PC-9 (cell line): ENCODE measurements around the gene KDM4D. TPM values are rescaled to one million over a fixed set of nuclear protein-coding genes. Genes with fewer than 3 reads are reported as not detected.
"Not testable (repeated sequence)": the region's sequence is repeated elsewhere in the genome, so short reads cannot be mapped to it uniquely, and the experiment has no call there.

Source experiments
- BruUV-seq: library from RNA; stranded (reverse); fragments of 400-500 nt; replicated peaks from 2 replicates; lab custom pipeline; 2021; lab: Mats Ljungman, UMichigan
- CTCF ChIA-PET: fragments of 300-600 bp; sonication (Branson Sonifier 250); formaldehyde crosslinking; loops from one replicate; lab custom pipeline; 2022; ENCODE audit warnings: antibody characterized with exemption; lab: Charles Lee
- POLR2A ChIA-PET: fragments of 300-600 bp; sonication (Branson Sonifier 250); formaldehyde crosslinking; loops from one replicate; lab custom pipeline; 2022; ENCODE audit warnings: antibody characterized with exemption; ENCODE audit not compliant: unreplicated experiment; lab: Charles Lee
- DNase-seq, 2 experiments: peaks; one replicate each; pipeline versions ENCODE4 v3.0.0 to v3.0.0-alpha.2; 2015 to 2022; ENCODE audit warnings: mixed read lengths in 1 of 2
- H2AFZ ChIP-seq: fragments of 200-600 bp; sonication (generic); 2 replicates; pipeline ENCODE4 v1.8.1; 2017; ENCODE audit warnings: antibody characterized with exemption
- H3F3A ChIP-seq: fragments of 200-600 bp; sonication (generic); 2 replicates; pipeline ENCODE4 v1.8.1; 2017; ENCODE audit warnings: antibody characterized with exemption, mild to moderate bottlenecking, low read depth; ENCODE audit not compliant: insufficient read depth
- H3K27ac ChIP-seq: fragments of 200-600 bp; sonication (generic); 2 replicates; pipeline ENCODE4 v1.6.1; 2016; ENCODE audit warnings: mixed run types
- H3K27me3 ChIP-seq: fragments of 200-600 bp; sonication (generic); 2 replicates; pipeline ENCODE4 v1.6.1; 2016; ENCODE audit warnings: low read depth, mixed run types; ENCODE audit not compliant: insufficient read depth
- H3K36me3 ChIP-seq: fragments of 200-600 bp; sonication (generic); 2 replicates; pipeline ENCODE4 v1.6.1; 2016; ENCODE audit warnings: low read depth, mixed run types
- H3K4me1 ChIP-seq: fragments of 200-600 bp; sonication (generic); replicated peaks from 2 replicates; pipeline ENCODE4 v1.6.1; 2016; ENCODE audit warnings: mixed run types; ENCODE audit not compliant: insufficient read depth
- H3K4me2 ChIP-seq: fragments of 200-600 bp; sonication (generic); 2 replicates; pipeline ENCODE4 v1.6.1; 2017; ENCODE audit warnings: mixed run types
- H3K4me3 ChIP-seq: fragments of 200-600 bp; sonication (generic); 2 replicates; pipeline ENCODE4 v1.6.1; 2016; ENCODE audit warnings: mixed run types
- H3K79me2 ChIP-seq: fragments of 200-600 bp; sonication (generic); 2 replicates; pipeline ENCODE4 v1.6.1; 2017; ENCODE audit warnings: low read depth, mixed run types
- H3K9me2 ChIP-seq: fragments of 200-600 bp; sonication (generic); 2 replicates; pipeline ENCODE4 v1.8.1; 2017; ENCODE audit warnings: mild to moderate bottlenecking; ENCODE audit not compliant: insufficient read depth
- H3K9me3 ChIP-seq: fragments of 200-600 bp; sonication (generic); 2 replicates; pipeline ENCODE4 v1.8.1; 2016; ENCODE audit warnings: low read depth; ENCODE audit not compliant: insufficient read depth
- H4K20me1 ChIP-seq: fragments of 200-600 bp; sonication (generic); 2 replicates; pipeline ENCODE4 v1.8.1; 2017; ENCODE audit not compliant: insufficient read depth
- EZH2 ChIP-seq: fragments of 200-600 bp; sonication (generic); IDR thresholded peaks from 2 replicates; pipeline ENCODE4 v1.8.0; 2017; ENCODE audit warnings: antibody characterized with exemption, low read depth
- intact Hi-C: fragments of 100-400 bp; cut with micrococcal nuclease; formaldehyde crosslinking; loops from one replicate; pipeline ENCODE4 v1.10.0; 2022; ENCODE audit not compliant: unreplicated experiment
- total RNA-seq: library from RNA; stranded (reverse); gene quantifications from 2 replicates; pipeline ENCODE4 v1.2.3, GENCODE V29; 2021
- TF ChIP-seq, protein P1 (sequence below): fragments of 200-600 bp; sonication (generic); conservative IDR thresholded peaks from 2 replicates; pipeline ENCODE4 v1.6.1; 2017; ENCODE audit warnings: mixed run types, antibody characterized with exemption, mild to moderate bottlenecking, moderate library complexity

Gene KDM4D
- total RNA-seq, 1 experiment from 2014 or later, result 0.85 TPM

GRCh38 chr11:95028357-95028756 lies 54.8 kb downstream of the KDM4D start:
- POLR2A ChIA-PET, result no interaction called here
- no TSS peak for BruUV-seq
- Histone ChIP-seq H3K4me3 (no peak overlapping the region), H3K9me2 (no peaks in the 10 kb centered on the region), H4K20me1 (no peaks in the 10 kb centered on the region), H3K36me3 (no peaks in the 10 kb centered on the region), H3K79me2 (no peaks in the 10 kb centered on the region), H3K4me2 (no peak overlapping the region), H3K27ac (no peak overlapping the region), H3K4me1 (no peaks in the 10 kb centered on the region), H3K27me3 (0 out of 2 replicates have a peak, but pooled peaks cover 5% of the 10 kb centered on the region), H2AFZ (no peak overlapping the region), H3F3A (no peaks in the 10 kb centered on the region), H3K9me3 (no peaks in the 10 kb centered on the region)
- CTCF ChIA-PET, result no interaction called here
- DNase-seq, result no peak
- TF ChIP-seq, protein P1, sequence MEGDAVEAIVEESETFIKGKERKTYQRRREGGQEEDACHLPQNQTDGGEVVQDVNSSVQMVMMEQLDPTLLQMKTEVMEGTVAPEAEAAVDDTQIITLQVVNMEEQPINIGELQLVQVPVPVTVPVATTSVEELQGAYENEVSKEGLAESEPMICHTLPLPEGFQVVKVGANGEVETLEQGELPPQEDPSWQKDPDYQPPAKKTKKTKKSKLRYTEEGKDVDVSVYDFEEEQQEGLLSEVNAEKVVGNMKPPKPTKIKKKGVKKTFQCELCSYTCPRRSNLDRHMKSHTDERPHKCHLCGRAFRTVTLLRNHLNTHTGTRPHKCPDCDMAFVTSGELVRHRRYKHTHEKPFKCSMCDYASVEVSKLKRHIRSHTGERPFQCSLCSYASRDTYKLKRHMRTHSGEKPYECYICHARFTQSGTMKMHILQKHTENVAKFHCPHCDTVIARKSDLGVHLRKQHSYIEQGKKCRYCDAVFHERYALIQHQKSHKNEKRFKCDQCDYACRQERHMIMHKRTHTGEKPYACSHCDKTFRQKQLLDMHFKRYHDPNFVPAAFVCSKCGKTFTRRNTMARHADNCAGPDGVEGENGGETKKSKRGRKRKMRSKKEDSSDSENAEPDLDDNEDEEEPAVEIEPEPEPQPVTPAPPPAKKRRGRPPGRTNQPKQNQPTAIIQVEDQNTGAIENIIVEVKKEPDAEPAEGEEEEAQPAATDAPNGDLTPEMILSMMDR, result no peak
- no peak for TF ChIP-seq EZH2
- intact Hi-C loops, result no loop called here

DNA sequence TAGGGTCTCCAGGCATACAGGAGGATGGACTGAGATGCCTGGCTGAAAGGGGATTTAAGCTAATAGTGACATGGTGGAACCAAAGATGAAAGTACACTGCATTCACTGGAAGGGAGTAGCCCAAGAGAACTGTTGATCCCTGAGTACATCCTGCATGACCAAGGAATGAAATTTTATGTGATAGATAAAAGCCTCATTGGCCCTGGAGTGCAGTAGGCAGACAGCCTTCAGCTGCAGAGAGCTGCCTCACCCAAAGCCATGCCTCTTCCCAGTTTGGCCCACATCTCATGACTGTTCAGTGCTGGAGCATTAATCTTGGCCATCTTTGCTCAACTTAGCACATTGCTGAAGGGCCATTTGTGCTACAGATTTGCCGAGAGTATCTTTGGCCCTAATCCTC lies 59.5 kb downstream of the KDM4D start:
- no TSS peak for BruUV-seq
- intact Hi-C loops, result no loop called here
- CTCF ChIA-PET, result no interaction called here

DNA sequence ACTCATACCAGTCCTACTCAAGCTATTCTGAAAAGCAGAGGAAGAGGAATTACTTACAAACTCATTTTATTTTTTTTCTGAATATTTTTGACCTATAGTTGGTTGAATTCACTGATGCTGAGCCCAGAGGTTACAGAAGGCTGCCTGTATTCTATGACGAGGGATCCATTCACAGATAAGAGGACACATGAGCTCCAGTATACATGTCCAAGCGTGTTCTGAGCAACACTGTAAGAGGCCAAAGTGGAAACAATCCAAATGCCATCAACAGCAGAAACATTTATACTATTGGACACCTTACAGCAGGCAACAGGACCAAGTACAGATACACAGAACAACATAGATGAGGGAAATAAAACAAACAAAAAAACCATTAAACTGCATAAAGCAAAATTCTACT lies 61.8 kb downstream of the KDM4D start:
- H3K9me2 ChIP-seq, result no peaks in the 10 kb centered on the region
- H3K36me3 ChIP-seq, result no peaks in the 10 kb centered on the region
- no peak overlapping the region for H3K4me3 ChIP-seq
- TF ChIP-seq EZH2, result no peak
- TF ChIP-seq, protein P1, result no peak
- no TSS peak for BruUV-seq
- H3K9me3 ChIP-seq, result no peaks in the 10 kb centered on the region
- H4K20me1 ChIP-seq, result no peaks in the 10 kb centered on the region
- intact Hi-C loops, result no loop called here
- H3K27ac ChIP-seq, result no peak overlapping the region
- H3K4me2 ChIP-seq, result no peak overlapping the region
- H3K4me1 ChIP-seq, result no peaks in the 10 kb centered on the region
- H2AFZ ChIP-seq, result no peak overlapping the region
- H3K79me2 ChIP-seq, result no peaks in the 10 kb centered on the region
- H3K27me3 ChIP-seq, result no peaks in the 10 kb centered on the region
- POLR2A ChIA-PET, result no interaction called here
- CTCF ChIA-PET, result no interaction called here
- DNase-seq, result no peak
- H3F3A ChIP-seq, result no peaks in the 10 kb centered on the region

More for the DNA sequence above, 59.5 kb downstream of the KDM4D start:
- Histone ChIP-seq H3K27me3 (no peaks in the 10 kb centered on the region), H3F3A (no peaks in the 10 kb centered on the region), H3K4me1 (no peaks in the 10 kb centered on the region), H3K4me3 (no peak overlapping the region), H3K79me2 (no peaks in the 10 kb centered on the region), H3K9me3 (no peaks in the 10 kb centered on the region), H3K27ac (no peak overlapping the region), H3K36me3 (no peaks in the 10 kb centered on the region), H3K4me2 (no peak overlapping the region), H4K20me1 (no peaks in the 10 kb centered on the region), H2AFZ (no peak overlapping the region), H3K9me2 (no peaks in the 10 kb centered on the region)
- POLR2A ChIA-PET, result no interaction called here
- TF ChIP-seq, protein P1, result no peak
- TF ChIP-seq EZH2, result no peak
- no peak for DNase-seq

- H3K27me3 ChIP-seq, H3K36me3 ChIP-seq, H3K9me2 ChIP-seq, H2AFZ ChIP-seq, H3K4me3 ChIP-seq, H3K4me1 ChIP-seq, CTCF ChIA-PET, H4K20me1 ChIP-seq, H3K27ac ChIP-seq, H3F3A ChIP-seq, H3K4me2 ChIP-seq, BruUV-seq, H3K9me3 ChIP-seq, POLR2A ChIA-PET, H3K79me2 ChIP-seq, intact Hi-C loops, DNase-seq: not testable (repeated sequence)
Measured at GRCh38 chr11:95037356-95038035, 64.0 kb downstream of the KDM4D start.
